WTC11 (cell line): ENCODE results near the gene ZCCHC4. TPM values are rescaled to one million over a fixed set of nuclear protein-coding genes. Genes with fewer than 3 reads are reported as not detected.

ENCODE experiments used
- ATAC-seq: fragments of 200-7000 bp; cut with Tn5 transposase; 2 replicates; pipeline ENCODE4 v1.10.0; 2021; ENCODE audit warnings: mild to moderate bottlenecking, moderate library complexity
- CTCF ChIA-PET: fragments of 300-600 bp; sonication (Branson Sonifier 250); formaldehyde crosslinking; loops from one replicate; lab custom pipeline; 2021; ENCODE audit warnings: antibody characterized with exemption; lab: Charles Lee
- POLR2A ChIA-PET: fragments of 350-600 bp; sonication (Branson Sonifier 250); formaldehyde crosslinking; loops from one replicate; lab custom pipeline; 2021; ENCODE audit warnings: antibody characterized with exemption; lab: Charles Lee
- DNase-seq: peaks from one replicate; pipeline ENCODE4 v3.0.0; 2021; ENCODE audit warnings: low spot score
- H3K27ac Mint-ChIP-seq: 2 replicates; pipeline ENCODE4 v1.8.0; 2021; ENCODE audit warnings: mixed read lengths
- H3K27me3 Mint-ChIP-seq: 2 replicates; pipeline ENCODE4 v1.8.0; 2021; ENCODE audit warnings: low read depth, mild to moderate bottlenecking, moderate library complexity, mixed read lengths
- H3K36me3 Mint-ChIP-seq: 2 replicates; pipeline ENCODE4 v1.8.0; 2021; ENCODE audit warnings: mixed read lengths
- H3K4me1 Mint-ChIP-seq: 2 replicates; pipeline ENCODE4 v1.8.0; 2022; ENCODE audit warnings: mixed read lengths
- H3K4me3 Mint-ChIP-seq: 2 replicates; pipeline ENCODE4 v1.8.0; 2021; ENCODE audit warnings: mild to moderate bottlenecking, moderate library complexity, mixed read lengths
- H3K9me3 Mint-ChIP-seq: 2 replicates; pipeline ENCODE4 v1.8.0; 2021; ENCODE audit warnings: mixed read lengths
- ATF1 ChIP-seq: sonication (generic); formaldehyde crosslinking; IDR thresholded peaks from 2 replicates; pipeline ENCODE4 v1.8.1; 2023; ENCODE audit warnings: mild to moderate bottlenecking, moderate library complexity, missing genetic modification reagents
- CBFB ChIP-seq: sonication (generic); formaldehyde crosslinking; IDR thresholded peaks from 2 replicates; pipeline ENCODE4 v1.8.1; 2022; ENCODE audit warnings: mild to moderate bottlenecking, low read depth, missing genetic modification reagents
- E2F5 ChIP-seq: sonication (generic); formaldehyde crosslinking; IDR thresholded peaks from 2 replicates; pipeline ENCODE4 v1.8.1; 2022; ENCODE audit warnings: mild to moderate bottlenecking, moderate library complexity, missing genetic modification reagents
- EMX1 ChIP-seq: fragments of 250-450 bp; sonication (Bioruptor Pico); IDR thresholded peaks from 2 replicates; pipeline ENCODE4 v1.8.0; 2021; ENCODE audit warnings: mild to moderate bottlenecking
- HMGXB4 ChIP-seq: sonication (generic); formaldehyde crosslinking; IDR thresholded peaks from 2 replicates; pipeline ENCODE4 v1.8.1; 2023; ENCODE audit warnings: mild to moderate bottlenecking, moderate library complexity, missing genetic modification reagents
- JUN ChIP-seq: sonication (generic); formaldehyde crosslinking; IDR thresholded peaks from 2 replicates; pipeline ENCODE4 v1.8.0; 2023; ENCODE audit warnings: mild to moderate bottlenecking, missing genetic modification reagents
- PREB ChIP-seq: sonication (generic); formaldehyde crosslinking; IDR thresholded peaks from 2 replicates; pipeline ENCODE4 v1.8.1; 2022; ENCODE audit warnings: mild to moderate bottlenecking, missing genetic modification reagents, moderate library complexity, borderline replicate concordance
- STAT6 ChIP-seq: sonication (generic); formaldehyde crosslinking; conservative IDR thresholded peaks from 2 replicates; pipeline ENCODE4 v1.8.1; 2023; ENCODE audit warnings: mild to moderate bottlenecking, low read depth, missing genetic modification reagents, moderate library complexity
- TEAD4 ChIP-seq: sonication (generic); formaldehyde crosslinking; IDR thresholded peaks from 2 replicates; pipeline ENCODE4 v1.8.0; 2022; ENCODE audit warnings: mild to moderate bottlenecking, missing genetic modification reagents
- USF1 ChIP-seq: sonication (generic); formaldehyde crosslinking; IDR thresholded peaks from 2 replicates; pipeline ENCODE4 v1.8.0; 2022; ENCODE audit warnings: mild to moderate bottlenecking, missing genetic modification reagents
- USF2 ChIP-seq: sonication (generic); formaldehyde crosslinking; IDR thresholded peaks from 2 replicates; pipeline ENCODE4 v1.8.1; 2023; ENCODE audit warnings: mild to moderate bottlenecking, missing genetic modification reagents, moderate library complexity
- ZBTB43 ChIP-seq: sonication (generic); formaldehyde crosslinking; IDR thresholded peaks from 2 replicates; pipeline ENCODE4 v1.8.1; 2023; ENCODE audit warnings: mild to moderate bottlenecking, missing genetic modification reagents
- ZMAT4 ChIP-seq: fragments of 250-450 bp; sonication (Bioruptor Pico); IDR thresholded peaks from 2 replicates; pipeline ENCODE4 v1.9.0; 2021; ENCODE audit warnings: mild to moderate bottlenecking
- ZNF121 ChIP-seq: sonication (generic); formaldehyde crosslinking; IDR thresholded peaks from 2 replicates; pipeline ENCODE4 v1.8.0; 2023; ENCODE audit warnings: missing genetic modification reagents
- ZNF219 ChIP-seq: sonication (generic); formaldehyde crosslinking; IDR thresholded peaks from 2 replicates; pipeline ENCODE4 v1.8.0; 2023; ENCODE audit warnings: missing genetic modification reagents, mild to moderate bottlenecking, borderline replicate concordance
- ZNF396 ChIP-seq: fragments of 250-450 bp; sonication (Bioruptor Pico); IDR thresholded peaks from 2 replicates; pipeline ENCODE4 v1.8.0; 2021; ENCODE audit warnings: mild to moderate bottlenecking, moderate library complexity, borderline replicate concordance
- ZNF416 ChIP-seq: fragments of 250-450 bp; sonication (Bioruptor Pico); IDR thresholded peaks from 2 replicates; pipeline ENCODE4 v1.9.0; 2021; ENCODE audit warnings: mild to moderate bottlenecking, inconsistent platforms
- ZSCAN18 ChIP-seq: fragments of 250-450 bp; sonication (Bioruptor Pico); IDR thresholded peaks from 2 replicates; pipeline ENCODE4 v2.1.2; 2022; ENCODE audit warnings: mild to moderate bottlenecking, moderate library complexity
- total RNA-seq: library from RNA; stranded (reverse); gene quantifications from 3 replicates; pipeline ENCODE4 v1.2.3, GENCODE V29; 2021

ZCCHC4 gene
- total RNA-seq, 1 experiment from 2014 or later: 13.6 TPM

GRCh38 chr4:25310803-25311166 lies 1.8 kb upstream of the ZCCHC4 start (continued):
- no peak for TF ChIP-seq STAT6 (CRISPR knock-in tag)

GRCh38 chr4:25313201-25313895 lies 774 bp downstream of the ZCCHC4 start:
- DNase-seq (no peak), ATAC-seq (no peak)
- peaks cover 9% of the 10 kb centered on the region for H3K36me3 Mint-ChIP-seq
- H3K27me3 Mint-ChIP-seq: no peaks in the 10 kb centered on the region
- TF ChIP-seq ZNF396: no peak
- TF ChIP-seq ZMAT4 (CRISPR knock-in tag): no peak
- no peak for TF ChIP-seq ZNF121
- no peak for TF ChIP-seq PREB (CRISPR knock-in tag)
- no peak for TF ChIP-seq ZNF219 (CRISPR knock-in tag)
- TF ChIP-seq ZBTB43 (CRISPR knock-in tag): no peak
- no peak for TF ChIP-seq USF2 (CRISPR knock-in tag)
- TF ChIP-seq EMX1: no peak
- TF ChIP-seq CBFB (CRISPR knock-in tag): no peak
- TF ChIP-seq E2F5 (CRISPR knock-in tag): no peak
- TF ChIP-seq JUN (CRISPR knock-in tag): no peak
- TF ChIP-seq ZNF416: no peak
- POLR2A ChIA-PET: interaction anchor here (1.0 to 2.2 kb wide), 3 partner anchors 55 to 80 kb away, joined by 3 to 4 read pairs (median 4); no protein-coding TSS in a partner anchor
- H3K4me1 Mint-ChIP-seq: peaks cover 11% of the 10 kb centered on the region; the same call in 1 of the 2 replicates
- CTCF ChIA-PET: interaction anchor here (0.6 to 2.4 kb wide), 31 partner anchors 10 to 754 kb away, joined by 3 to 36 read pairs (median 5); partner anchors contain the start of genes ANAPC4 and PI4K2B
- H3K4me3 Mint-ChIP-seq: peak overlapping the region; percentile 99
- H3K9me3 Mint-ChIP-seq: no peaks in the 10 kb centered on the region; the same call in none of the 2 replicates
- H3K27ac Mint-ChIP-seq: peak overlapping the region; percentile 99

- CTCF ChIA-PET: interaction anchor here (0.5 to 1.1 kb wide), 3 partner anchors 8 to 300 kb away, joined by 3 to 7 read pairs (median 3); partner anchors contain the start of gene ZCCHC4
- no peak for DNase-seq
- Mint-ChIP-seq H3K27ac (0 out of 2 replicates have a peak overlapping the region, but pooled peaks have one; percentile 24), H3K27me3 (no peaks in the 10 kb centered on the region), H3K4me3 (no peak overlapping the region), H3K4me1 (peaks cover 8% of the 10 kb centered on the region), H3K9me3 (no peaks in the 10 kb centered on the region), H3K36me3 (peaks cover 11% of the 10 kb centered on the region)
- POLR2A ChIA-PET: no interaction called here
- ATAC-seq: no peak
- TF ChIP-seq CBFB (CRISPR knock-in tag): no peak
- no peak for TF ChIP-seq ATF1 (CRISPR knock-in tag)
- TF ChIP-seq ZSCAN18 (CRISPR knock-in tag): no peak
- TF ChIP-seq TEAD4: no peak
- TF ChIP-seq HMGXB4 (CRISPR knock-in tag): no peak
- TF ChIP-seq ZNF219 (CRISPR knock-in tag): no peak
- no peak for TF ChIP-seq EMX1
- TF ChIP-seq USF1 (CRISPR knock-in tag): no peak
Measured at GRCh38 chr4:25320336-25320735, 7.8 kb downstream of the ZCCHC4 start.
